Thyroid gland (tissue), 4 donors: ENCODE measurements around the gene ACAA1.

ENCODE experiments used
- POLR2A ChIP-seq, 2 donors: fragments of 450-650 bp; IDR thresholded peaks; one replicate each; pipeline ENCODE4 v1.6.1; 2017; ENCODE audit warnings: antibody characterized with exemption in 2 of 2, mild to moderate bottlenecking in 2 of 2, moderate library complexity in 1 of 2
- TF ChIP-seq, protein P1 (sequence below), 6 experiments: fragments of 200-600 bp in 3 of 6; fragments of 450-650 bp in 3 of 6; sonication (generic) in 3 of 6; IDR thresholded peaks; one replicate each; pipeline ENCODE4 v1.5.1; 2016 to 2019; ENCODE audit warnings: antibody characterized with exemption in 6 of 6, mild to moderate bottlenecking in 2 of 6, inconsistent platforms in 1 of 6, moderate library complexity in 1 of 6

DNA sequence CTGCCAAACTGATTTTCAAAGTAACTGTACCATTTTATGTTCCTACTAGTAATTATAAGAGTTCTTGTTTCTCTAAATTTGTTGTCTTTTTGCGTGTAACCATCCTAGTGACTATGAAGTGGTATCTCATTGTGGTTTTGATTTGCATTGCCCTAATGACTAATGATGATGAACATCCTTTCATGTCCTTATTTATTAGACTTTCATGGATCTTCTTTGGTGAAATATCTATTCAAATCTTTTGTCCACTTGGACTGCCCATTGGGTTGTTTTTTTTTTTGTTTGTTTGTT lies 32.0 kb upstream of the ACAA1 start:
- TF ChIP-seq, protein P1, sequence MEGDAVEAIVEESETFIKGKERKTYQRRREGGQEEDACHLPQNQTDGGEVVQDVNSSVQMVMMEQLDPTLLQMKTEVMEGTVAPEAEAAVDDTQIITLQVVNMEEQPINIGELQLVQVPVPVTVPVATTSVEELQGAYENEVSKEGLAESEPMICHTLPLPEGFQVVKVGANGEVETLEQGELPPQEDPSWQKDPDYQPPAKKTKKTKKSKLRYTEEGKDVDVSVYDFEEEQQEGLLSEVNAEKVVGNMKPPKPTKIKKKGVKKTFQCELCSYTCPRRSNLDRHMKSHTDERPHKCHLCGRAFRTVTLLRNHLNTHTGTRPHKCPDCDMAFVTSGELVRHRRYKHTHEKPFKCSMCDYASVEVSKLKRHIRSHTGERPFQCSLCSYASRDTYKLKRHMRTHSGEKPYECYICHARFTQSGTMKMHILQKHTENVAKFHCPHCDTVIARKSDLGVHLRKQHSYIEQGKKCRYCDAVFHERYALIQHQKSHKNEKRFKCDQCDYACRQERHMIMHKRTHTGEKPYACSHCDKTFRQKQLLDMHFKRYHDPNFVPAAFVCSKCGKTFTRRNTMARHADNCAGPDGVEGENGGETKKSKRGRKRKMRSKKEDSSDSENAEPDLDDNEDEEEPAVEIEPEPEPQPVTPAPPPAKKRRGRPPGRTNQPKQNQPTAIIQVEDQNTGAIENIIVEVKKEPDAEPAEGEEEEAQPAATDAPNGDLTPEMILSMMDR (IDR thresholded peaks at IDR 0.05), result no peak
- TF ChIP-seq POLR2A (IDR thresholded peaks at IDR 0.05), result no peak
